ENCODE data around the gene CYTH3.
"Not testable (repeated sequence)": the region's sequence is repeated elsewhere in the genome, so short reads cannot be mapped to it uniquely, and the experiment has no call there.

Gene CYTH3, protein sequence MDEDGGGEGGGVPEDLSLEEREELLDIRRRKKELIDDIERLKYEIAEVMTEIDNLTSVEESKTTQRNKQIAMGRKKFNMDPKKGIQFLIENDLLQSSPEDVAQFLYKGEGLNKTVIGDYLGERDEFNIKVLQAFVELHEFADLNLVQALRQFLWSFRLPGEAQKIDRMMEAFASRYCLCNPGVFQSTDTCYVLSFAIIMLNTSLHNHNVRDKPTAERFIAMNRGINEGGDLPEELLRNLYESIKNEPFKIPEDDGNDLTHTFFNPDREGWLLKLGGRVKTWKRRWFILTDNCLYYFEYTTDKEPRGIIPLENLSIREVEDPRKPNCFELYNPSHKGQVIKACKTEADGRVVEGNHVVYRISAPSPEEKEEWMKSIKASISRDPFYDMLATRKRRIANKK

DNA sequence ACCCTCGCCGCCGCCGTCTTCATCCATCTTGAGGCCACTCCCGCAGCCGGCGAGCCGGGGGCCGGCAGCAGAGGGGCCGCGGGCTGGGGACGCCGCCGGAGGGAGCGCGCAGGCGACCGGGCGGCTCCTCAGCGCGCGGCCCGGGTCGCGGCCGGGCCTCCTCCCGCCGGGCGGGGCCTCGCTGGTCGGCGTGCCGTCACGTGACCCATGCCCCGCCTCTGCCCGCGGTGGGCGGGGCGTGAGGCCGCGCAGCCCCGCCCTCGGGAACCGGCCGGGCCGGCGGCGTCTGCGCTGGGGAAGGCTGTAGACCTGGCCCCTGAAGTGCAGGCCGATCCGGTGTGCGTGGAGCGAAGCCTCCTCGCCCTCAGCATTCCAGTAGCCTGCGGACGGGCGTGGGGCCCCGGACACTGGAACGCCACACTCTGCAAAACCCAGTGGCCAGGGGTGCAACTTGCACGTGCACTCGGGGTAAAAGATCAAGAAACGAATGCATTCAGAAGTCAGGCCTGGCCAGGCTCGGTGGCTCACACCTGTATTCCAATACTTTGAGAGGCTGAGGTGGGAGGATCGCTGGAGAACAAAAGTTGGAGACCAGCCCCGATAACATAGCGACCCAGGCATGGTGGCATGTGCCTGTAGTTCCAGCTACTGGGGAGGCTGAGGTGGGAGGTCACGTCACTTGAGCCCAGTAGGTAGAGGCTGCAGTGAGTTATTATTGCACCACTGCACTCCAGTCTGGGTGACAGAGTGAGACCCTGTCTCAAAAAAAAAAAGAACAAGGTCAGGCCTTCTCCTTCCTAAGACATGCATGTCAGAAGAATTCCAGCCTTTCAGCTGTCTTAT, at the start of gene CYTH3:
Gene CYTH3, minus strand, starts transcription at position 144 of the 843 bp plus-strand sequence. Its CDS starts 117 bp downstream, at position 27.
- DNase-seq: peak; percentile 64

DNA sequence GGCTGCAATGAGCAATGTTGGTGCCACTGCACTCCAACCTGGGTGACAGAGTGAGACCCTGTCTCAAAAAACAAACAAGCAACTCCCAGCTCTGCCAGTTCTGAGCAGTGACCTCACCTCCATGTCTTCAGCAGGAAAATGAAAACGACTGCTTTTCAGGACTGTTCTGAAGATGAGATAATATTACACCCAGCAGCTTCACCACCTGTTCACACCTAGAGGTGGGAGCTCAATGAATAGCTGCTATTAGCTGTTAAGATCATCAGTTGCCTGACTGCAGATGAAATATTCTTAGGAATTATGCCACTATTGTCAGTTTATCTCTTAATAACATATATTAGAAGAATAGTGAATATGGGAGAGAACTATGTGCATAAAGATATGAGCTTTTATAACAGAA, 48.4 kb upstream of the CYTH3 start:
- no peak for DNase-seq

DNA sequence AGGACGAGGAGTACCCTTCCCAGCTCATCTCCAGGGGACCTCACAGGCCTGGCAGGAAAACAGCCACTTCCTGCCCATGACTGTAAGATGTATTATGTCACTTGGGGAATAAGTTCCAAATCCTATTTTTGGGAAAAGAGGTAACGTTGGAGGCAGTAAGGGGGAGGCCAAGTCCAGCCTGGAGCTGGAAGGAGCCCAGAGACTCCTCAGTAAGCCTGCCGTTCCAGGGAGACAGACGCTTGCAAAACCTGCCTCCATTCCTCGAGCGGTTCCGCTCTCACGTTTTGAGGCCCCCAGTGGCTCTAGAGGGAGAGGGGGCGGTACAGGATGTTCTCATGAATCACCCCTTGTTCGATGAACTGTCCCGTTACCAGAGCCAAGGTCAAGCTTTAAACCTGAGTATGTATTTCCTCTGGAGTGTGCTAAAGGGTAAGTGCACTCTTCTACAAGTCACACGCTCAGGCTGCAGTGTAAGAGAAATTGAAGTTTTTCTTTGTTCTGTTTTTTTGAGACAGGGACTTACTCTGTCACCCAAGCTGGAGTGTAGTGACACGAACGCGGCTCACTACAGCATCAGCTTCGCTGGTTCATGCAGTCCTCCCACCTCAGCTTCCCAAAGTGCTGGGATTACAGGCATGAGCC, 45.5 kb upstream of the CYTH3 start:
- no peak for DNase-seq

DNA sequence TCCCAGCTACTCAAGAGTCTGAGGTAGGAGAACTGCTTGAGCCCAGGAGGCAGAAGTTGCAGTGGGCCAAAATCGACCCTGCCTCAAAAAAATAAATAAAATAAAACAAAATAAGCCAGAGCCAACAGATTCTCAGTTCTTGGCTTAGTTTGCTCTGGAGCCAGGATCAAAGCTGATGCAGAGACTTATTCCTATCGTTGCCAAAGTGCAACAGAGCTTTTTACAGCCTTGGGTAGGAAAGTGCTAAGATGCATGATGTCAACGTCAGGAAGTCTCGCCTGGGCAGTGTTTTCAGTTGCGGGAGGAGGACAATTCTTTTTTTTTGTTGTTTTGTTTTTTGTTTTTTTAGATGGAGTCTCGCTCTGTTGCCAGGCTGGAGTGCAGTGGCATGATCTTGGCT, 43.8 kb upstream of the CYTH3 start:
- no peak for DNase-seq

DNA sequence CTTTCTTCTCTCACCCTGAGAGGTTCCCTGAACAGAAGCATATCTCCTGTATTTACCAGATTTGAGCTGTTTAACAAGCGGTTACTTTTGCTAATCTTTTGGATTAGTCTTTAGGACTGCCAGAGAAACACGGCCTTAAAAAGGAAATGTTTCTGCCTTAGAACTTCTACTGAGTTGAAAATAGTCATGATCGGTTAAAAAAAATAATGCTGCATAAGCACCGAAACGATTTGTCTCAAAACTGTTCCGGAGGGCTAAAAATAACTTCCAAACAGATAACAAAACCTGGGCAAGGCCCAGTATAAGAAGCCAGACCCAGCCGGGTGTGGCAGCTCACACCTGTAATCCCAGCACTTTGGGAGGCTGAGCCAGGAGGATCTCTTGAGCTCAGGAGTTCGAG, 43.3 kb upstream of the CYTH3 start:
- no peak for DNase-seq

DNA sequence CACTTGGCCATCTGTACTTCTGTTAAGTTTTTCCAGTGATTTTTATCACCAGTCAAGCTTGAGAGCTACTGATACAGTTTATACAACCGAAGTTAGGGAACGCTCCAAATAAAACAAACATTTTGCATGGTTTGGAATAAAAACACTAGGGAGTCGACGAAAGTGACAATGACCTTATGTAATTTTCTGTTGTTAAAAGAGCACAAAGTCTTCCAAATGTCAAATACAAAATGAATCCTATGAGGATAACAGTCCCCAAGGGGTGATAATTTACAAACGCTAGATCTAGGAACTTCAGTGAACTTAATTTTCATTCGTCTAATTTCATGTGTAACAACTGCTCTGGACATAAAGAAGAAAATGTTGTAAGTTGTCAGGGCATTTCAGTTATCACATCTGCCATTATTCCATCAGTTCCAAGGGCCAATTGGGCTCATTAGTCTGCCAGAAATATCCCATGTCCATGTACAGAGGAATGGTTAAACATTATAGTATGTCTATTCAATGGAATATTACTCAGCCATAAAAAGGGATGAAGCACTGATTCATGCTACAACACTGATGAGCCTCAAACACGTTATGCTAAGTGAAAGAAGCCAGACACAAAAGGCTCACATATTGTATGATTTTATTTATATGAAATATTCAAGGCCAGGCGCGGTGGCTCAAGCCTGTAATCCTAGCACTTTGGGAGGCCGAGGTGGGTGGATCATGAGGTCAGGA, 38.0 kb upstream of the CYTH3 start:
- DNase-seq: no peak

DNA sequence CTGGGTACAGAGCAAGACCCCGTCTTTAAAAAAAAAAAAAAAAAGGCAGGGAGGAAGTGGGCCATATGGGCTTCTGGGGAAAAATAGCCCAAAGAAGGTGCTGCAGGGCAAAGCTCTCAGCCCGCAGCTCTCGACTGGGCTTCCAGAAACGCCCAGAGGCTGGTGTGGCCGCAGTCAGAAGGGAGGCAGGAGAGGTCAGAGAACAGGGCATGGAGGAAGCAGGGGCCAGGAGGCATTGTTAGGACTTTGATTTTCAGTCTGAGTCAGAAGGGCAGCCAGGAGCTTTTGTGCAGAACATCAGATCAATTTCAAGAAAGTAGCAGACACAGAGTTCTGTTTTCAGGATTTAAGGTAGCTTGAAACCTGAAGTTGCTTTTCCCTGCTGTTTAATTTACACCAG, 35.3 kb upstream of the CYTH3 start:
- no peak for DNase-seq

DNA sequence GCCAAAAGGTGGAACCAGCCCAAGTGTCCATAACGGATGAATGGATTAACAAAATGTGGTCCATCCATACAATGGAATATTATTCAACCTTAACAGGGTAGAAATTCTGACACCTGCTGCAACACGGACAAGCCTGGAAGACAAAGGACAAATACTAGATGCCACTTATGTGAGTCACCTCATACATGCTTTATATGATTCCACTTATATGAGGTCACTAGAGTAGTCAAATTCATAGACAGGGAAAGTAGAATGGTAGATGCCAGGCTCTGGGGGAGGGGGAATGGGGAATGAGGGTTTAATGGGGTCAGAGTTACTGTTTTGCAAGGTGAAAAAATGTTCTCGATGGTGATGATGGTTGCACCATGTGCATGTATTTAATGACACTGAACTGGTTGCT, 34.0 kb upstream of the CYTH3 start:
- DNase-seq: no peak

DNA sequence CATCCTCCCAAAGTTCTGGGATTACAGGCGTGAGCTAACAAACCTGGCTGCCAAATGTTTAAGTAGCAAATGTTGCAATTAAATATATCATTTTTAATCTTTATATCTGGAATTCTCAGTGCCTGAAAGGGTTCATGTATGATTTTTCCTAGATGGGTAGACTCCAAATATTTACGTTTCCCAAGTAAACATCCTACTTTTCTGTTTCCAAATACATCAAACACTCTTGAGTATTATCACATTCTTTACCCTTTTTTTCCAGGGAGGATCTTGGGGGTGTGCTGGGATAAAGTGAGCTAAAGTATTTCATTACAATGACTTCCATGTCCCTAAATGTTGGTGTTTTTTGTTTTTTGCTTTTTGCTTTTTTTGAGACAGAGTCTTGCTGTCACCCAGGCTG, 32.9 kb upstream of the CYTH3 start:
- DNase-seq: no peak

DNA sequence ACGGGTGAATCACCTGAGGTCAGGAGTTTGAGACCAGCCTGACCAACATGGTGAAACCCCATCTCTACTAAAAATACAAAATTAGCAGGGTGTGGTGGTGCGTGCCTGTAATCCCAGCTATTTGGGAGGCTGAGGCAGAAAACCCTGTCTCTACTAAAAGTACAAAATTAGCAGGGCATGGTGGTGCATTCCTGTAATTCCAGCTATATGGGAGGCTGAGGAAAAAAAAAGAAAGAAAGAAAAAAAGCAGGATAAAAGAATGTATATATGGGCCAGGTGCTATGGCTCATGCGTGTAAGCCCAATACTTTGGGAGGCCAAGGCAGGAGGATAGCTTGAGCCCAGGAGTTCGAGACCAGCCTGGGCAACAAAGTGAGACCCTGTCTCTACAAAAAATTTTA, 29.0 kb upstream of the CYTH3 start:
- DNase-seq: not testable (repeated sequence)

DNA sequence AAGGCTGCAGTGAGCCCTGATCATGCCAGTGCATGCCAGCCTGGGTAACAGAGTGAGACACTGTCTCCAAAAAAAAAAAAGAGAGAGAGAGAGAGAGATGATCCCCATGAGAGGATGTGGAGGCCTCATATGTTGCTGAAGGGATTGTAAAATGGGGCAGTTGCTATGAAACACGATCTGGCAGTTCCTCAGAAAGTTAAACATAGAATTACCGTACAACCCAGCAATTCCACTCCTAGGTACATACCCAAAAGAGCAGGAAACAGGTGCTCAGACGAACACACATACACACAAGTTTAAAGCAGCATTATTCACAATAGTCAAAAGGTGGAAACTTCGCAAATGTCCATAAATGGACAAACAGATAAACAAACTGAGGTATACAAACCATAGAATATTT, 27.4 kb upstream of the CYTH3 start:
- no peak for DNase-seq

DNA sequence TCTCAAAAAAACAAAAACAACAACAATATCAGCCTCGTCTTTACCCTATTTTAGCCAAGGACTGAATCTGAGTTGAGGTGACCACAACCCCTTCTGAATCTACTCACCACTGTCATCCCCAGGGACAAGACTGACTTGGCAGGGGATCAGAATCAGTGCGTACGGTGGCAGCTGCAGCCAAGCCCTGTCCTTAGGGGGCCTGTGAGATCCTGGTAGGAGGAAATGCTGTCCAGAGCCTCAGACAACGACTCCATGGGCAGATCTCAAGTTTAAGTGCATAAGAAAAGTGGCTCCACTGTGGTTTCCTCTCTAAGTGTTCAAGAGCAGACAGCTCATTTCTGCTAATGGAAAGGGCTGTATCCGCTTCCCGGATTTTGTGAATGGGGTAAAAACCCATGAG, 22.4 kb upstream of the CYTH3 start:
- DNase-seq: no peak

DNA sequence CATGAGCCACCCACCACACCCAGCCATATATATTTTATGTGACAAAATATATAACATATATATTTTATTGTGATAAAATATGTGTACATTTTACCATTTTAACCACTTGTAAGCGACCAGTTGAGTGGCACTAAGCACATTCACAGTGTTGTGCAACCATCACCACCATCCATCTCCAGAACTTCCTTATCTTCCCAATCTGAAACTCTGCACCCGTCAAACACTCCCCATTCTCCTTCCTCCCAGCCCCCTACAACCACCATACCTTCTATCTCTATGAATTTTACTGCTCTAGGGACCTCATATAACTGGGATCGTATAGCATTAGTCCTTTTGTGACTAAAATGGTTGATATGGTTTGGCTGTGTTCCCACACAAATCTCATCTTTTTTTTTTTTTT, 20.8 kb upstream of the CYTH3 start:
- DNase-seq: no peak

DNA sequence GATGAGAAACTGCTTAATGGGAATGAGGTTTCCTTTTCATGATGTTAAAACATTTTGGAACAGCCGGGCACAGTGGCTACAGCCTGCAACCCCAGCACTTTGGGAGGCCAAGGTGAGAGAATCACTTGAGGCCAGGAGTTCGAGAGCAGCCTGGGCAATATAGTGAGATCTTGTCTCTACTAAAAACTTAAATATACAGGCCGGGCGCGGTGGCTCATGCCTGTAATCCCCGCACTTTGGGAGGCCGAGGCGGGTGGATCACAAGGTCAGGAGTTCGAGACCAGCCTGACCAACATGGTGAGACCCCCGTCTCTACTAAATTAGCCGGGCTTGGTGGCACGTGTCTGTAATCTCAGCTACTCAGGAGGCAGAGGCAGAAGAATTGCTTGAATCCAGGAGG, 19.5 kb upstream of the CYTH3 start:
- not testable (repeated sequence) for DNase-seq

DNA sequence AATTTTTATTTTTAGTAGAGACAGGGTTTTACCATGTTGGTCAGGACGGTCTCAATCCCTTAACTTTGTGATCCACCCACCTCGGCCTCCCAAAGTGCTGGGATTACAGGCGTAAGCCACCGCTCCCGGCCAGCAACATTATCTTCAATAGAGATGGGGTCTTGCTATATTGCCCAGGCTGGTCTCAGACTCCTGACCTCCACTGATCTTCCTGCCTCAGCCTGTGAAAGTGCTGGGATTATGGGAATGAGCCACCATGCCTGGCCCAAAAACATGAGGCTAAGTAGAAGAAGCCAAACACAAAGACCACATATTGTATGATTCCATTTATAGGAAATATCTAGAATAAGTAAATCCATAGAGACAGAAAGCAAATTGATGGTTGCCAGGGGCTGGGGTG, 19.1 kb upstream of the CYTH3 start:
- DNase-seq: no peak

DNA sequence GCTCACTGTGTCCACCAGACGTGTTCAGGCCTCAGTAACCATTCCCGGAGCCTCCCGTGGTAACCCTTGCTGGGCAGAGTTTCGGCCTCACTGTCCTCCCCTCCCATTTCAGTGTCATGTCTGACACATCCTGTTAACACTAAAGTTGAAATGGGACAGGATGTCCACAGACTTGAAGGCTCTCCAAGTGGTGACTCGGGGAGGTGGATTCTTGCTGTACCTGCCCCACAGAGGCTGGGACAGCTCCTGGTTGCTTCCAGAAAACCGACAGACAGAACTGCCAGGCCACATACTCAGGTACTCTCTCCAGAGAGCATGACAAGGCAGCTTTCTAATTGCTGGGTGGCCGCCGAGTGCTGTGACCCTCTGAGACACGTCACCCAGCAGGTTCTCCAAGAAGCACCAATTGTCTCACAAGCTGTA, 17.9 kb upstream of the CYTH3 start:
- DNase-seq: no peak

DNA sequence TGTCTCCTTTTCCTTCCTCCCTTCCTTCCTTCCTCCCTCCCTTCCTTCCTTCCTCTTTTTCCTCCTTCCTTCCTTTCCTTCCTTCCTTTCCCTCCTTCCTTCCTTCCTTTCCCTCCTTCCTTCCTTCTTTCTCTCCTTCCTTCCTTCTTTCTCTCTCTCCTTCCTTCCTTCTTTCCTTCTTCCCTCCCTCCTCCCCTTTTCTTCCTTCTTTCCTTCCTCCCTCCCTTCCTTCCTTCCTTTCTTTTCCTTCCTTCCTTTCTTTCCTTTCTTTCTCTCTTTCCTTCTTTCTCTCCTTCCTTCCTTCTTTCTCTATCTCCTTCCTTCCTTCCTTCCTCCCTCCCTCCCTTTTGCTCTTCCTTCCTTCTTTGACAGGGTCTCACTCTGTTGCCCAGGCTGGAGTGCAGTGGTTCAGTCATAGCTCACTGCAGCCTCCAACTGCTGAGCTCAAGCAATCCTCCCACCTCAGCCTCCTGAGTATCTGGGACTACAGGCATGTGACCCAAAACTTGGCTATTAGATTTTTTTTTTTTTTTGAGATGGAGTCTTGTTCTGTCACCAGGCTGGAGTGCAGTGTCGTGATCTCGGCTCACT, 15.9 kb upstream of the CYTH3 start:
- DNase-seq: no peak

DNA sequence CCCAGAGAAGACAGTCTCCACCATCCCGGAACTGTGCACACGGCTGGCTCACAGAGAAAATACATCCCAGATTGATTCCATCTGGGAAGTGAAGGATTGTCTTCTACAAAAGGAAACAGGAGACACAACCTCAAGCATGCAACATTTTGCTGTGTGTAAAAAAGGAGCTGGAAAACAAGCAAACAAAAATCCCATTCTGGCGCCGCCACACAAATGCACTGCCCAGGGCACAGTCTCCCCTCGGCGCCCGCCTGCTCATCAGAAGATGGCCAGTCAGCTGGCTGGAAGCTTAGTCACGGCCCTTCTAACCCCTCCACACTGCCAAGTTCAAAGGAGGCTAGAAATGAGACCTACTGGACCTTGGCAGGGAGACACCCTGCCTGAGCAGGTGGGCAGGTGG, 14.1 kb upstream of the CYTH3 start:
- DNase-seq: no peak

DNA sequence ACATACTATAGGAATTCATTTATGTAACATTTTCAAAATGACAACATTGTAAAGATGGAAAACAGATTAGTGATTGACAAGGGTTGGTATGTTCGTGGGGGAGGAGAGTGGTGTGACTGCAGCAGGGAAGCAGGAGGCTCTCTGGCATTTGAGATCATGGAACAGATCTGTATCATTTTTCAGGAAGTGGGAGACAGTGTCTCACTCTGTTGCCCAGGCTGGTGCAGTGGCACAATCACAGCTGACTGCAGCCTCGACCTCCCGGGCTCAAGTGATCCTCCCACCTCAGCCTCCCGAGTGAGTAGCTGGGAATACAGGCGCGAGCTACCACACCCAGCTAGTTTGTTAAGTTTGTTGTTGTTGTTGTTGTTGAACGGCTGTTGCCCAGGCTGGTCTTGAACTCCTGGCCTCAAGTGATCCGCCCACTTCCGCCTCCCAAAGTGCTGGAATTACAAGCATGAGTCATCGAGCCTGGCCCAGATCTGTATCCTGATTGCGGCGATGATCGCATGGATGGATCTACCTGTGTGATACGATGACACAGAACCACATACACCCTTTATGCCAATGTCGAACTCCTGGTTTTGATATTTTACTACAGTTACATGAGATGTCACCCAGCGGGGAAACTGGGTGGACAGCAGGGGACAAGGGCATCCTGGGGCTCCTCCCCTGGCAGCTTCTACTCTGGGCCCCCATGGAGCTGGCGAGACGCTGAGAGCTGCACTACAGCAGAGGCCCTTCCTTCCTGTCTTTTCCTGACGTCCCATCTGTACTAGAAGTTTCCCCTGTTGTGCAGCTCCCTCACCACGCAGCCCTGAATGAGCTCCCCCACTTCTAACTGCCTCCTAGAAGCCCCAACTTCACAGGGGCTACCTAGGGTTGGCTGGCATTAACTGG, 12.3 kb upstream of the CYTH3 start:
- DNase-seq: no peak

DNA sequence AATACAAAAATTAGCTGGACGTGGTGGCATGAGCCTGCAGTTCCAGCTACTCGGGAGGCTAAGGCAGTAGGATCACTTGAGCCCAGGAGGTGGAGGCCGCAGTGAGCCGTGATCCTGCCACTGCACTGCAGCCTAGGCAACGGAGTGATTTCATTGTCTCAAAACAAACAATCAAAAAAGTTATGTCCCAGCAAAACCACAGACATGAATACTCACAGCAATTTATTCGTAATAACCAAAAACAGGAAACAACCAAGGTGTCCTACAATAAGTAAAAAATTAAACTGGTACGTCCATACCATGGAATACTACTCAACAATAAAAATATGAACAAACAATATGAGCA, 11.6 kb upstream of the CYTH3 start:
- no peak for DNase-seq

DNA sequence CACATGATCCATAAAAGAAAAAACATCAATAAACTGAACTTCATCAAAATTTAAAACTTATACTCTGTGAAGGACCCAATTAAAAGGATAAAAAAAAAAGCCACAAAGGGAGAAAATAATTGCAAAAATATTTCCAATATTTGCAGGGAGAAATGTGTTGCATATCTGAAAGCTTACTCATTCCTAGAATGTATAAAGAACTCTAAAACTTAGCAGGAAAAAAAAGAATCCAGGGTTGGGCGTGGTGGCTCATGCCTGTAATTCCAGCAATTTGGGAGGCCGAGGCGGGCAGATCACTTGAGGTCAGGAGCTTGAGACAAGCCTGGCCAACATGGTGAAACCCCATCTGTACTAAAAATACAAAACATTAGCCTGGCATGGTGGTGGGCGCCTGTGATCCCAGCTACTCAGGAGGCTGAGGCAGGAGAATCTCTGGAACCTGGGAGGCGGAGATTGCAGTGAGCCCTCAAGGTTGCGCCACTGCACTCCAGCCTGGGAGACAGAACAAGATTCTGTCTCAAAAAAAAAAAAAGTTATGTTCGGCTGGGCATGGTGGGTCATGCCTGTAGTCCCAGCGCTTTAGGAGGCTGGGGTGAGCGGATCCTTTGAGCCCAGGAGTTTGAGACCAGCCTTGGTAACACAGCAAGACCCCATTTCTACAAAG, 11.1 kb upstream of the CYTH3 start:
- not testable (repeated sequence) for DNase-seq
